NCI-H1930 (cell line): ENCODE measurements around the gene MPPED1.
A peak's percentile ranks its signal among the peaks of the same experiment; 100 is the strongest.

ENCODE experiments used
- DNase-seq, 2 experiments: peaks; one replicate each; lab custom pipeline; 2025; lab: John Stamatoyannopoulos, UW

The MPPED1 gene, protein sequence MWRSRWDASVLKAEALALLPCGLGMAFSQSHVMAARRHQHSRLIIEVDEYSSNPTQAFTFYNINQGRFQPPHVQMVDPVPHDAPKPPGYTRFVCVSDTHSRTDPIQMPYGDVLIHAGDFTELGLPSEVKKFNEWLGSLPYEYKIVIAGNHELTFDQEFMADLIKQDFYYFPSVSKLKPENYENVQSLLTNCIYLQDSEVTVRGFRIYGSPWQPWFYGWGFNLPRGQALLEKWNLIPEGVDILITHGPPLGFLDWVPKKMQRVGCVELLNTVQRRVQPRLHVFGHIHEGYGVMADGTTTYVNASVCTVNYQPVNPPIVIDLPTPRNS

DNA sequence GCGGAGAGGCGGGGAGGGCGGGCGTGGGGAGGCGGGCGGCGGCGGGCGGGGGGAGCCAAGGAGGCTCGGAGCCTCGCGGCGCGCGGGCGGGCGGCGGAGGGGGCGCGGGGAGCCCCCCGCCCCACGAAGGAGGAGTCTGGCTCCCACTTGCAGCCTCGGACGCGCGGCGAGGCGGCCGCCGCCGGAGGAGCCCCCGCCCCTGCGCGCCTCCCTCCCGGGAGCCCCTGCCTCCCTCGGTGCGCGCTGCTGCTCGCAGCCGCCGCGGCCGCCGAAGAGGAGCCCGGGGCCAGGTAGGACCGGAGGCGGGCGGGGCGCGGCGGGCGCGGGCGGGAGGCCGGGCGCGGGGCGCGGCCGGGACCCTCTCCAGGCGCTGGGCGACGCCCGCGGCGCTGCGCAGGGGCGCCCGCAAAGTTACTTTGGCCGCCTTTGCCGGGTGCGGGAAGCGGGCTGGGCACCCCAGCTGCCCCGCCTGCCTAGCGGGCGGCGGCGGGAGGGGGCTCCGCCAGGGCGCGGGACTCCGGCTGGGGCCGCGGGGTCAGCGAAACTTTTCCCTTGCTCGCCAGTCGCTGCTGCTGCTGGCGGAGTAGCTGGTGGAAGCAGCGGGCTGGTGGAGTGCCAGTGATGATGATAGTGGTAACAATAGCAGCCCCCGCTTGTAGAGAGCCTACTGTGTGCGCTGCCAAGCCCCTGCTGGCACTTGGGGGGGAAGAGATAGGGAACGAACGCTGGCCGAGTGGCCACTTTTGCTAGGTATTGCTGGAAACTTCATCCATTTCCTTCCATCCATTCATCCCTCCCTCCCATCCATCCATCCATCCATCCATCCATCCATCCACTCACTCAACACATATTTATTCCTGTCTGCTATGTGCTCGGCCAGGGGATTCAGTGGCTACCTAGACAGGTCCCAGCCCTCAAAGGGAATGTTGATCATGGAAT, at the start of gene MPPED1:
Gene MPPED1 (plus strand): TSS at position 146 of the 939 bp plus-strand sequence. CDS start 12,972 bp downstream, outside the sequence.
- peak in 1 of 2 experiments; percentile 18 for DNase-seq

DNA sequence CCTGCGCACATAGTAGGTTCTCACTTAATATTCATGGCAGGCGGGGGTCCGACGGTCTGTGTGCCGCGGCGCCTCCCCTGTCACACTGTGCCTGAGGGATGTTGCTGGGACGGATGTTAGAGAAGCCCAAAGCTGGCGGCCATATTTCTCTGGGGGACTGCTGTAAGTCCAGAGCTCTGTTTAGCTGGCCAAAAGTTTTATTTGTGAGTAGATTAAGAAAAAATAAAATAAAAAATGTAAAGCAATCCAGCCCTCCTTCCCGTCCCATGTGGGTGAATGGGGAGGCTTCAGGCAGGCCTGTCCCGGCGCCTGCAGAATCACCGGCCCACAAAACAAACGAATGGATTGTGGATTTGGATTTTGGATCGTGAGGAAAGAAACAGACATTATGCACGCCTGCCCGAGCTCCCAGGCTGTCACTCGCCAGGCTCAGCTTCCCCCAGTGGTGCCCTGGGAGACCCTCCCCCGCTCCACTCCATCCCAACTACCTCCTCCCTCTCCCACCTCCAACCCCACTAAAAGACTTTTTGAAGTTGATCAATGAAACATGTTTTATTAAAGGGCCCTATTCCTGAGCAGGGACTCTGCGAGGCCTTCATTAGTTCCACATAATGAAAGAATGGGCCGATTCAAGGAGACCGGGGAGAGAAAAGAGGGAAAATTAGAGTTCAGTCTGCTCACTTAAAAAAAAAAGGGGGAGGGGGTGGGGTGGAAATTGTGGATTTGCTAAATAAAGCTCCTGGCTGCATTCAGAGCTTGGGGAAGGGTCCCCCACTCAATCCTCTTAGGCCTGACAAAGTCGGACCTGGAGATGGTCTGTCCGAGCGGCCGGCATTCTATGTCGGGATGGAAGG, 48.3 kb upstream of the MPPED1 start:
- no peak for DNase-seq

DNA sequence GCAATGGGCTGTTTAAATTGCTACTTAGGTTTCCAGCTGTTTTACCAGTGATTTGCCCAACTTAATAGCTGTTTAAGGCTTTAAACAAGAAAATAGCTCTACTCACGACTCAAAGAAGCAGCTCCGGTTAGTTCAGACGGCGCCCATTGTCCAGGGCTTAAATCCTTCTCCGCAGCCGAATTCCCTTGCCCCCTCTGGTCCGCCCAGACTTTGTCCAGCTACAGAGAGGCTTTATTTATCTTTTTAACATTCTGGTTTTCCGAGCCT, 47.7 kb upstream of the MPPED1 start:
- DNase-seq, result no peak

DNA sequence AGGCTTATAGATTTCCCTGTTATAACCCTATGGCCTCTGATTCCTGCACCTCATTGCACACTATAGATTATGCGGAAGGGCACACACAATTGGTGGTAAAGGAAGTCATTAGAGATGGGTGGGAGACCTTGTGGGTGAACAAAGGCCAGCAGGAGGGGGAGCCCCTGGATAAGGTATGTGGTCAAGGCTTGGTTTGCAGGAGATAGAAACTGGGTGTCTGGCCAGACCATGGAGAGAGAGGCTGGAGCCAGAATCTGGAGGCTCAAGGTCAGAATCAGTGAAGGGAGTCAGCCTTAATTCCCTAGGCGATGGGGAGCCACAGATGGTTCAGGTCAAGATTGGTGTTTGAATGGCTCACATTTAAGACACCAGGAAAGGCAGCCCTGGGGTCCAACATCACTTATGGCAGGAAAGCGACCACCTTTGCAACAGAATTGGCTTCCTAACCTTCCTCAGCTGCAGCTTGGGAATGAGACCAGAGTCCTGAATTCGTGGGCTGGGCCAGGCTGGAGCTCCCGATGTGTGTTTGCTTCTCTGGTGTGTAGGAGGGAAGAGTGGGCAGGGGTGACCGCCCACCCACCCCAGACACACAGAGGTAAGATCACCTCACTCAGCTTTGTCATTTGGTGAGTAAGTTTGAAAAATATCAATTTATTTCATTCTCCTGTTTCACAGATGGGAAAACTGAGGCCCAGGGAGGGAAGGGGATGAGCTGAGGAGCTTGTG, 45.9 kb upstream of the MPPED1 start:
- DNase-seq, result no peak

DNA sequence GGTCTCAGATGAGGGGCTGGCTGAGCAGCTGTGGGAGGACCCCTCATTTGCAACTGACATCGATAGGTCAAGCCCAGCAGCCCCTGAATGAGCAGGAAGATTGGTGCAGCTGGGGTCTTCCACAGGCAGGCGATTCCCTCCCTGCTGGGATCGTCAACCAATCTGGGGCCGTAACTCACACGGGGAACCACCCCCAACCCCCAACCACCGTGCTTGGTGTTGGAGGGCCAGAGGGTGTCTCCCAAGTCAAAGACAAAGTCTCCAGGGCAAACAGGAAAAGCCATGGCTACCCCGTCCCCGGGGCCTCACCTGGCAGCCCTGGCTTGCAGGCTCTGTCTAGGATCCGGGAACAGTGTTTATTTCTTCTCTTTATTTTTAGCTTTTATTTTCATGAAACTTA, 41.8 kb upstream of the MPPED1 start:
- no peak for DNase-seq

DNA sequence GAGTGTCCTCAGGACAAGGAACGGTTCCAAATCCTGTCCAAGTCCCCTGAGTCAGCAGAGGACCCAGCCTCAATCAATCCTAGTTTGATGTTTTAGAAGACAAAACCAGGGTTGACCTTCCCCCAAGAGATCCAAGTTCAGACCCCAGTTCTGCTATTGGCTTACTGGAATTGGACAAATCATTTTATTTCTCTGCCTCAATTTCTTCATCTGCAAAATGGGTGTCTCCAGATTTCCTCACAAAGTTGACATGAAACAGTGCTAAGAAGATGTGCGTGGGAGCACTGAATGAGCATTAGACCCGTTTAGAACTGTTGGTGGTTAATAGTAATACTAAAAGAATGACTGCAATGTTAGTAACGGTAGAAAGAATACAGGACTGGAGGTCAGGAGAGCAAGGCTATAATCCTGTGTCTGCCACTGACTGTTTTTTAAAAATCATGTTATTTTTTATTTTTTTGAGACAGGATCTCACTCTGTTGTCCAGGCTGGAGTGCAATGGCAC, 35.8 kb upstream of the MPPED1 start:
- DNase-seq, result no peak

DNA sequence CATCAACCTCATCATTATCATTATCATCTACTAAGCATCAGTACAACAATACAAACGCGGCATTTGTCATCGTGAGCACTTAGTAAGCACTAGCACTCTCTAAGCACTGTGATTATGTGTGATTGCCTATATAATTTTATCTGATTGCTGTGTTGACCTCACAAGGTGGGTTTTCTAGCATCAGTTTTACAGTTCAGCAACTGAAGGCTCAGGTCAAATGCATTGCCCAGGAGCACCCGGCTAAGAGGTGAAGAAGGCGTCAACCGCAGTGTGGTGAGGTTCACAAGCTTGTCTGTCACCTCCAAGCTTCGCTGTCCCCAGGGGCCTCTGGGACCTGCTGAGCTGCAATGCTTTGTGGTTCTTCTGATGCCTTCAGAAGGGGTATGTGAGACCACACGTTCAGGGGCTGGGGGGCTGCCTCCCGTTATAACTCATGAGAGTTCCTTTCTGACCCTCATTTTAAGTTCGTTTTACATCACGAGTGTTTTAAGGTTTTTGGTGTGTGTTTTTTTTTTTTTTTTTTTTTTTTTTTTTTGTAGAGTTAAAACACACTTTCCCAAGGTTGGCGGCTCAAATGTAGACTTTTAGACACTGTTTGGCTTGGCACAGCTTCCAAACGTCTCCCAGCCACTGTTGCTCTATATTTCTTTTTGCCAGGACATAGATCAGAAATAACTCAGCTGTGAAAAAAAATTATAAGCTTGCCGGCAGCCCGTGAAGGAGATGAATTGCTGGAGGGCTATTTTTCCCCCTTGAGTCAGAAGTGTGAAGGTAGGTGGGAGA, 34.9 kb upstream of the MPPED1 start:
- DNase-seq, result no peak

DNA sequence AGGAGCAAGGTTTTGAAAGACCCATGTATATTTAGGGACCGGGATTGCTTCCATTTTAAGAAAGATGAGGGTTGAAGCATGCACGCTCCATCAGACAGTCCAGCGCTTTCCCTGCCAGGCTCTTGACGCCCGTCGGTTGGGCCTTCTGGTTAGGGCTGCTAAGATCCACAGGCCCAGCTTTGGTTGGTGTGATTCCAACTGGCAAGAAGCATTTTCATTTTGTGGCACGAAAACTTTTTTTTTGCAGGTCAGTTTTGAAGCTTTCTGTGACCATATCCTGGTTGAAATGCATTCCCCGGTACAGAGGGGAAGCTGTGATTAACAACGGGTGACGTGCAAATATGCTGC, 34.3 kb upstream of the MPPED1 start:
- no peak for DNase-seq

DNA sequence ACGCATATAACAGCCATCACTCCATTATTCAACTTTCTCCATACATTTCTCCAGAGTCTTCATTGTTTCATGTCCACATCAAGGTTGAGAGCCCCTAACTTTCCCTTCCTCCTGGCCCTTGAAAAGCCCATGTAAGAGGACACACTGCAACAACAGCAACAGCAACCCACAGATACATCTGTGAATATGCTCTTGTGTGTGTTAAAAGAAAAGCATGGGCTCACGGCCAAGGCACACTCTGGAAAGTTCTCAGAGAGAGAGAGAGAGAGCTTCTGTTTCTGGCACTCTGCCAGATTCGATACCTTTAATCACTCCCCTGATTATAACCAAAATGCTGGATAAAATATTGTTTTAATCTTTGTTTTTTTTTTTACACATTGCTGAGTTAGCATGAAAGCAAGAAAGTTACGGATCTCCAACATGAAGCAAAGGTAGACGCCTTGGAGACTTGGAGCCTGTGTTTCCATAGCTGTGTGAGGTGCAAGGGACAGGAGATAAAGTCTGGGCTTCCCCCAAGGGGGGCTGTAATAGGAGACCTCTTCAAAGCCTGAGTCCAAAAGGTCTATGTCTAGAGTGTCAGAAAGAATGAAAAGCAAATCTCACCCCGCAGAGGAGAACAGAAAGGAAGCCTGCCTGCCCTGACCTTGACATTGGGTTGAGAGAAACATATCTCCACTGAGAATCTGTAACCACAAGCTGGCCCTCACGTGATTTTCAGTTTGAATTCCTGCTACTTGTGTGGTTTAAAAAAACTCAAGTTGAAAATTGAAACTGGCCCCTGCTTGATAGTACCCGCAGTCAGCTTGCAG, 33.7 kb upstream of the MPPED1 start:
- DNase-seq, result no peak

DNA sequence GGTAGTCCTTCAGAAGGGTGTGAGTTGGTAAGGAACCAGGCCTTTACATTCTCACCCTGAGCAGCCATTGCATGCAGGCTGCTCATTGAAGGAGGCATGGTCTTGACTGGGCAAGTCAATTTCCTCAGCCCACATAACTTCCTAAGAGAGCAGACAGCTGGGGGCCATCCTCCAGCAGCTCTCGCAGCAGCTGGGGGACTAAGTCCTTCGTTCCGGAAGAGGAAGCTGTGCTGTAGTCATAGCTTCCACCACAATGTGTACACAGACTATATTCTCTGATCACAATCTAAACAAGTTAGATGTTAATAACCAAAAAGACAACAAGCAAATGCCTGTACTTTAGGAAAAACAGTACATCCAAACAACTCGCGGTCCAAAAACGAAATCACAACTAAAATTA, 30.1 kb upstream of the MPPED1 start:
- DNase-seq, result no peak

DNA sequence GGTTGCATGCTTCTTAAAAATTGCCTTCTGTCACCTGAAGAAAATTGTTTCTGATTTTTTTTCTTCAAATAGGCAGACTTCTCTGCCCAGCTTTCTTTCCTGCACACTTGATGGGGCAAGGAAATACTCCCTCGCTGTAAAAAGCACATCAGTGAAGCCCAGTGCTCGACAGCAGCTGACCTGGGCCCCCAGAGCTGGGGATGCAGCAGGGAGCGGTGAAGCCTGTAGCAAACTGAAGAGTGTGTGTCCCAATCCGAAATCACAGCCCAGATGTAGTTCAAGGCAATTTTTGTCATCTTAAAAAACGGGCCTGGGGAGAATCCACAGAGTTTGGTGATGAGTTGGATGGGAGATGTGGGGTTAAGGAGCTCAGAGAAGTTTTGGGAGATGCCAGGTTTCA, 27.0 kb upstream of the MPPED1 start:
- no peak for DNase-seq

DNA sequence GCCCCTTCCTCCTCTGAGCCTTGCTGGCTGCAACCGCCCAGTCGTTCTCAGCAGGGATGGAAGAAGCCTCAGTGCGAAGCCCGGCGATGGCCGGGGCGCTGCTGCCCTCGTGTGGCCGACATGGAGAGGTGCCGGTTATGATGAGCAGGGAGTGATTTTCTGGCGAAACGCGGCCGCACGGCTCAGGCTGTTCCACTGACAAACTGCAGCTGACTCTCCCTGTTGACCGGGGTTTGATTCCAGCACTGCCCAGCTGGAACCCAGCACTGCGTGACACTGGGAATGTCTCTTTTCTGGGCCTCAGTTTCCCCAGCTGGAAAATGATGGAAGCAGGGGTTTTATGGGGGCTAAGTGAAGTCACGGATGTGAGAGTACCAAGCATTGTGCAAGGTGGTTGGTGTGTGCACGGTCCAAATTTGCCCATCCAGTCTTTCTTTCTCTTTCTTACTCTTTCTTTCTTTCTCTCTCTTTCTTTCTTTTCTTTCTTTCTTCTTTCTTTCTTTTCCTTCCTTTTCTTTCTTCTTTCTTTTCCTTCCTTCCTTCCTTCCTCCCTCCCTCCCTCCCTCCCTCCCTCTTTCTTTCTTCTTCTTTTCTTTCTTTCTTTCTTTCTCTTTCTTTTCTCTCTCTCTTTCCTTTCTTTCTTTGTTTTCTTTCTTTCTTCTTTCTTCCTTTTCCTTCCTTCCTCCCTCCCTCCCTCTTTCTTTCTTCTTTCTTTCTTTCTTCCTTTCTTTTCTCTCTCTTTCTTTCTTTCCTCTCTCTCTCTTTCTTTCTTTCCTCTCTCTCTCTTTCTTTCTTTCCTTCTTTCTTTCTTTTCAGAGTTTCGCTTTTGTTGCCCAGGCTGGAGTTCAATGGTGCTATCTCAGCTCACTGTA, 25.8 kb upstream of the MPPED1 start:
- DNase-seq, result peak; percentile 49 to 74

DNA sequence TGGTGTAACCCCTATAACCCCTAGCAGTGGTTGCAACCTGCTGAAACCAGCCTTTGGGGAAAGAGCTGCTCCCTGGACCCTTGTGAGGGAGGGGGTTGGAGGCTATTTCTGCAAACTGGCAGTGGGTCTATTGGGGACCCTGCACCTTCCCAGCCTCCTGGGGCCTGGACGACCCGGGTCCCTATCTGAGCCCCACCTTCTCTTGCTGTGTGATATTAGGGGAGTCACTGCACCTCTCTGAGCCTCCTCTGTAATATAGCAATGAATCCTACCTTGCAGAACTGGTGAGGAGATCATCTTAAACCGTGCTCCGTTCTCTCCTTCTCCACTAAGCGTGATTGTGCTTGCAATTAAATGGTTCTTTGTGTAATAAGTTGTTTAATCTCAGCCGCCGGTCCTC, 24.0 kb upstream of the MPPED1 start:
- no peak for DNase-seq

DNA sequence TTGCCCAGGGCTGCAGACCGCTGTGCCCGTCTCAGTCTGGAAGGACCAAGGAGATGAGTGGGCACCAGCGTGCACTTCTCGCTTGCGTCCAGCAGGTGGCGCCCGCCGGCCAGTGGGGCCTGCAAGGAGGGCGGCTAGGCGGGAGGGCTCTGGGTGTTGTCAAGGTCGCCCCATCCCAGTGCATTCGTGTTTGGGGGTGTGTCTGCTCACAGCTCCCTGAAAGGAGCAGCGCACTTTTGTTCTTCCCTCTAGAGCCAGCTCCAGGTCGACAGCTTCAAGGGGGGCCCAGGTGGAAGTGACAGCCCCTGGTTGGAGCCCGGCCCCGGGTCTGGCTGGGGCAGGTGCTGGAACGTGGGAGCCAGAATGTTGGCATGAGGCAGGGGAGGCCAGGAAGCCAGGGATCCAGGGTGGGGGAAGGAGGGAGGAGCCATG, 23.4 kb upstream of the MPPED1 start:
- peak; percentile 38 to 71 for DNase-seq

DNA sequence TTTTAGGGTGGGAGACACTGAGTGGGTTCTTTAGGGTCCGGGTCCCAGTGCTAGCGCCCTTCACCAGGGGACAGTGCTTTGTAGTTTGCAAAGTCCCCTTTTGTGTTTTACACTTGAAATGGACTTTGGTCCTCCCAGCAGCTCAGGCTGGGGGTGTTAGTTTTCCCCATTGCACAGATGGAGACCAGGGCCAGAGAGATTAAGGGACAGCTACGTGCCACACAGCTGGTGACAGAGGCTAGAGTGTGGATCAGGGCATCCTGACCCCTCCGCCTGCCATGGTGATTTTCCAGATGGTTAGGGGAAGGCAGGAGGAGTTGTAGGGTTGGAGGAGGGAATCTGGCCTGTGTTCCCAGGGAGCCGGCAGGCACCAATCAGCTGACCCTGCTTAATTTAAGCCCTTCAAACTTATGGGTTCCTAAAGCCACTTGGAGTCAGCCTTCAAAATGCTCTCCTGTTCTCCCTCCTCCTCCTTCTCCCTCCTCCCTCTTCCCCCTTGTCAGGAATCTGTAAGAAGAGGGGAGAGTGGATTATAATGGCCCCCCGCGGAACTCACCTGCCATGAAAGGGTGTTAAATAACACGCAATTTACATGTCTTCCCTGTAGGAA, 22.5 kb upstream of the MPPED1 start:
- DNase-seq, result no peak

DNA sequence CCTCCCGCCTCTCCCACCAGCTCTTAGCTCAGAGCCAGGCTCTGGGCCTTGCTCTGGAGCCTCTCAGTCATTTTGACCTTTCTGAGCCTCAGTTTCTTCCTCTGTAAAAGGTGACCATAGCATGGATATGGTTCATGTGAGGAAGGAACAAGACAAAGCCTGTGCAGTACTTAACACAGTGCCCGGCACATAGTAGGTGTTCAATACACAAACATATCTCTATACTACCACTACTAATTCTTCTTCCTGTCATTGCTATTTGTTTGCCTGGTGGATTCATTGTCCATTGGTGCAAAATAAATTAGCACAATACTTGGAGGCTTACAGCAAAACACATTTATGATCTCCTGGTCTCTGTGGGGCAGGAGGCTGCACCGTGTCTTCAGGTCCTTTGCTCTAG, 21.6 kb upstream of the MPPED1 start:
- DNase-seq, result no peak

DNA sequence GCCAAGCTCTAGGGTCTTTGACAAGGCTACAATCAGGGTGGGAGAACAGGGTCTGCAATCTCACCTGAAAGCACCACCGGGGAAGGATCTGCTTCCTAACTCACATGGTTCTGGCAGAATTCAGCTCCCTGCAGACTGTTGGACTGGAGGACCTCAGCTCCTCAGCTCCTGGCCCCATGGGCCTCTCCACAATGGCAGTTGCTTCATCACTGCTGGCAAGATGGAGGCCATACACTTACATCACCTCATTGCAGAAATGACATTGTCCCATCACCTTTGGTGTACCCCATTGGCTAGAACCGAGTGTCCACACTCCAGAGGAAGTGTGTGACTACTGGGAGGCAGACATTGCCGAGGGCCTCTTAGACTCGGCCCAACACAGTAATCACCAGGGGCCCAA, 20.9 kb upstream of the MPPED1 start:
- no peak for DNase-seq

DNA sequence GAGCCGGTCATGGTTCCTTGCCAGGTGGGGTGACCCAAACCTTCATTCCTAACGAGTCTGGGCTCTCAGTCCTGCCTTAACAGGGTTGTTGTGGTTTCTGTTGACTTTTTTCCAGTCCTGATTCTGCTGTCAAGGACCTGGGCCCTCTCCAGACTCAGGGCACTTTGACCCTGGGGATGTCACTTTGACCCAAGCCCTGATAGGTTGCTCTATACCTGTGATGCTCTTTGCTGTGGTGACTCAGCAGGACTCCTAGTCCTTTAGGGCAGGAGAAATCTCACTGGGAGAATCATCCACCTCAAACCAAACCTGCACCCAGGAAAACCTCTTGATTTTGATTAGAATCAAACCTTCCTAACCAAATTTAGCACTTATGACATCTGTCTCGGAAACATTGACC, 20.5 kb upstream of the MPPED1 start:
- DNase-seq, result no peak
